ENCODE data around the gene NEIL3. TPM values are rescaled to one million over a fixed set of nuclear protein-coding genes. Genes with fewer than 3 reads are reported as not detected.
A peak's percentile ranks its signal among the peaks of the same experiment; 100 is the strongest.

NEIL3 gene
- total and polyA plus RNA-seq, 10 of the 15 experiments (the other 5 are each of a cell fraction or from before 2014, with no cell fraction given) = 3.0 to 13.8 (median 8.9) TPM

DNA sequence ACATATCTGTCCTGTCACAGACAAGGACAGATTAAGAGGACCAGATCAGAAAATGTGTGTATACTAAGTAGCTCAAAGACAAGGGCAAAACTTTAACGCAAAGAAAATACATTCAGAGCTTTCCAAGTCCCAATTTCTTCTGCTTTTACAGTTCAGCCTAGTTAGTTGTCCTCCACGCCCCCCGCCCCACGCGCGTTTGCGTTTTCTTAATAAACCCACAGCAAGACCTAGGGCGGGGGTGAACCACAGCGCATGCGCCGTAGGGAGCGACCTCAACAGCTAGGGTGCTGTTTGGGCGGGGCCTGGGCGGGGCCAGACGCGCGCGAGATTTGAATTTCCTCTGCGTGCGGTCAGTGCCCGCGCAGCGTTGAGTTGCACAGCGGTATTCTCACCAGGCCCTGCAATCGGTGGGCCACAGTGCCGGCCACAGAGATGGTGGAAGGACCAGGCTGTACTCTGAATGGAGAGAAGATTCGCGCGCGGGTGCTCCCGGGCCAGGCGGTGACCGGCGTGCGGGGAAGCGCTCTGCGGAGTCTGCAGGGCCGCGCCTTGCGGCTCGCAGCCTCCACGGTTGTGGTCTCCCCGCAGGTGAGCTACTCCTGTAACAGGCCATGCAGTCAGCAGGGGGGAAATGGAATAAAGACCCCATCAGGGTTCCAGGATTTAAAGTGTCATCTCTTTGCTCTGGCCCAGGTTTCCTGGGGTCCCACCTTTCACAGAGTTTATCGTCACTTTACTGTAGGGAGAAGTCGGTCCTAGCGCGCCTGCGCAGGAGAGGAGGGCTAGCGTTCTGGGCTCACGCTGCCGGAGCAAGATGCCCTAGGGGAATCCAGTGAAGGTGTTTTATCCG is at the start of gene NEIL3 (continued):
- no peak for TF ChIP-seq RBBP5 (conservative IDR thresholded peaks at IDR 0.05)
- TF ChIP-seq FOS (IDR thresholded peaks at IDR 0.05; ENCODE audit: borderline replicate concordance, extremely low read depth, insufficient read length) = no peak
- 0 out of 2 replicates have a peak, but pooled peaks have one; percentile 31 for TF ChIP-seq TBL1XR1 (IDR thresholded peaks at IDR 0.05; ENCODE audit: low read depth, low read length)
- TF ChIP-seq ZNF217 (IDR thresholded peaks at IDR 0.05) = no peak
- TF ChIP-seq, protein P1, sequence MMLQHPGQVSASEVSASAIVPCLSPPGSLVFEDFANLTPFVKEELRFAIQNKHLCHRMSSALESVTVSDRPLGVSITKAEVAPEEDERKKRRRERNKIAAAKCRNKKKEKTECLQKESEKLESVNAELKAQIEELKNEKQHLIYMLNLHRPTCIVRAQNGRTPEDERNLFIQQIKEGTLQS (IDR thresholded peaks at IDR 0.05; ENCODE audit: borderline replicate concordance, extremely low read depth, low read depth, low read length) = no peak
- TF ChIP-seq, protein P2, sequence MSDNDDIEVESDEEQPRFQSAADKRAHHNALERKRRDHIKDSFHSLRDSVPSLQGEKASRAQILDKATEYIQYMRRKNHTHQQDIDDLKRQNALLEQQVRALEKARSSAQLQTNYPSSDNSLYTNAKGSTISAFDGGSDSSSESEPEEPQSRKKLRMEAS (IDR thresholded peaks at IDR 0.05; ENCODE audit: low read depth, low read length) = peak; percentile 77
- TF ChIP-seq PML (IDR thresholded peaks at IDR 0.05; ENCODE audit: low read length) = peak; percentile 52; the same call in 1 of the 2 replicates
- no peak for TF ChIP-seq NR2C1 (IDR thresholded peaks at IDR 0.05)
- TF ChIP-seq CHD2 (IDR thresholded peaks at IDR 0.05; ENCODE audit: borderline replicate concordance, low read depth, low read length) = peak; percentile 24; the same call in 1 of the 2 replicates
- TF ChIP-seq ZNF384 (IDR thresholded peaks at IDR 0.05; ENCODE audit: borderline replicate concordance, low read depth, low read length) = no peak
- no peak for TF ChIP-seq PAX5 (IDR thresholded peaks at IDR 0.05; ENCODE audit: borderline replicate concordance, low read depth, low read length)
- peak; percentile 39; the same call in 1 of the 2 replicates for TF ChIP-seq NR2F1 (conservative IDR thresholded peaks at IDR 0.05)
- no peak for TF ChIP-seq YY1 (IDR thresholded peaks at IDR 0.05; ENCODE audit: low read depth, low read length)
- TF ChIP-seq, protein P3, sequence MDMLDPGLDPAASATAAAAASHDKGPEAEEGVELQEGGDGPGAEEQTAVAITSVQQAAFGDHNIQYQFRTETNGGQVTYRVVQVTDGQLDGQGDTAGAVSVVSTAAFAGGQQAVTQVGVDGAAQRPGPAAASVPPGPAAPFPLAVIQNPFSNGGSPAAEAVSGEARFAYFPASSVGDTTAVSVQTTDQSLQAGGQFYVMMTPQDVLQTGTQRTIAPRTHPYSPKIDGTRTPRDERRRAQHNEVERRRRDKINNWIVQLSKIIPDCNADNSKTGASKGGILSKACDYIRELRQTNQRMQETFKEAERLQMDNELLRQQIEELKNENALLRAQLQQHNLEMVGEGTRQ (IDR thresholded peaks at IDR 0.05; ENCODE audit: borderline replicate concordance, low read depth, low read length) = no peak
- TF ChIP-seq, protein P4, sequence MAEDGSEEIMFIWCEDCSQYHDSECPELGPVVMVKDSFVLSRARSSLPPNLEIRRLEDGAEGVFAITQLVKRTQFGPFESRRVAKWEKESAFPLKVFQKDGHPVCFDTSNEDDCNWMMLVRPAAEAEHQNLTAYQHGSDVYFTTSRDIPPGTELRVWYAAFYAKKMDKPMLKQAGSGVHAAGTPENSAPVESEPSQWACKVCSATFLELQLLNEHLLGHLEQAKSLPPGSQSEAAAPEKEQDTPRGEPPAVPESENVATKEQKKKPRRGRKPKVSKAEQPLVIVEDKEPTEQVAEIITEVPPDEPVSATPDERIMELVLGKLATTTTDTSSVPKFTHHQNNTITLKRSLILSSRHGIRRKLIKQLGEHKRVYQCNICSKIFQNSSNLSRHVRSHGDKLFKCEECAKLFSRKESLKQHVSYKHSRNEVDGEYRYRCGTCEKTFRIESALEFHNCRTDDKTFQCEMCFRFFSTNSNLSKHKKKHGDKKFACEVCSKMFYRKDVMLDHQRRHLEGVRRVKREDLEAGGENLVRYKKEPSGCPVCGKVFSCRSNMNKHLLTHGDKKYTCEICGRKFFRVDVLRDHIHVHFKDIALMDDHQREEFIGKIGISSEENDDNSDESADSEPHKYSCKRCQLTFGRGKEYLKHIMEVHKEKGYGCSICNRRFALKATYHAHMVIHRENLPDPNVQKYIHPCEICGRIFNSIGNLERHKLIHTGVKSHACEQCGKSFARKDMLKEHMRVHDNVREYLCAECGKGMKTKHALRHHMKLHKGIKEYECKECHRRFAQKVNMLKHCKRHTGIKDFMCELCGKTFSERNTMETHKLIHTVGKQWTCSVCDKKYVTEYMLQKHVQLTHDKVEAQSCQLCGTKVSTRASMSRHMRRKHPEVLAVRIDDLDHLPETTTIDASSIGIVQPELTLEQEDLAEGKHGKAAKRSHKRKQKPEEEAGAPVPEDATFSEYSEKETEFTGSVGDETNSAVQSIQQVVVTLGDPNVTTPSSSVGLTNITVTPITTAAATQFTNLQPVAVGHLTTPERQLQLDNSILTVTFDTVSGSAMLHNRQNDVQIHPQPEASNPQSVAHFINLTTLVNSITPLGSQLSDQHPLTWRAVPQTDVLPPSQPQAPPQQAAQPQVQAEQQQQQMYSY (CRISPR knock-in tag; IDR thresholded peaks at IDR 0.05) = no peak
- TF ChIP-seq SP1 (IDR thresholded peaks at IDR 0.05; ENCODE audit: low read depth, low read length) = peak; percentile 71
- TF ChIP-seq NFYB (IDR thresholded peaks at IDR 0.05; ENCODE audit: insufficient read depth, low read depth, low read length) = no peak
- TF ChIP-seq, protein P5, sequence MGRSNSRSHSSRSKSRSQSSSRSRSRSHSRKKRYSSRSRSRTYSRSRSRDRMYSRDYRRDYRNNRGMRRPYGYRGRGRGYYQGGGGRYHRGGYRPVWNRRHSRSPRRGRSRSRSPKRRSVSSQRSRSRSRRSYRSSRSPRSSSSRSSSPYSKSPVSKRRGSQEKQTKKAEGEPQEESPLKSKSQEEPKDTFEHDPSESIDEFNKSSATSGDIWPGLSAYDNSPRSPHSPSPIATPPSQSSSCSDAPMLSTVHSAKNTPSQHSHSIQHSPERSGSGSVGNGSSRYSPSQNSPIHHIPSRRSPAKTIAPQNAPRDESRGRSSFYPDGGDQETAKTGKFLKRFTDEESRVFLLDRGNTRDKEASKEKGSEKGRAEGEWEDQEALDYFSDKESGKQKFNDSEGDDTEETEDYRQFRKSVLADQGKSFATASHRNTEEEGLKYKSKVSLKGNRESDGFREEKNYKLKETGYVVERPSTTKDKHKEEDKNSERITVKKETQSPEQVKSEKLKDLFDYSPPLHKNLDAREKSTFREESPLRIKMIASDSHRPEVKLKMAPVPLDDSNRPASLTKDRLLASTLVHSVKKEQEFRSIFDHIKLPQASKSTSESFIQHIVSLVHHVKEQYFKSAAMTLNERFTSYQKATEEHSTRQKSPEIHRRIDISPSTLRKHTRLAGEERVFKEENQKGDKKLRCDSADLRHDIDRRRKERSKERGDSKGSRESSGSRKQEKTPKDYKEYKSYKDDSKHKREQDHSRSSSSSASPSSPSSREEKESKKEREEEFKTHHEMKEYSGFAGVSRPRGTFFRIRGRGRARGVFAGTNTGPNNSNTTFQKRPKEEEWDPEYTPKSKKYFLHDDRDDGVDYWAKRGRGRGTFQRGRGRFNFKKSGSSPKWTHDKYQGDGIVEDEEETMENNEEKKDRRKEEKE (IDR thresholded peaks at IDR 0.05) = no peak
